Upper lobe of left lung (tissue), 6 donors: ENCODE results near the gene CDYL. TPM values are rescaled to one million over a fixed set of nuclear protein-coding genes. Genes with fewer than 3 reads are reported as not detected.

Experiments
- ATAC-seq, 2 donors: fragments of 200-7000 bp; cut with Tn5 transposase; one replicate each; pipeline ENCODE4 v1.9.1; 2022; ENCODE audit warnings: mild to moderate bottlenecking in 2 of 2, moderate library complexity in 2 of 2; ENCODE audit not compliant: low FRiP score in 2 of 2
- DNase-seq, 2 donors: peaks; one replicate each; pipeline ENCODE4 v3.0.0-alpha.2; 2019 to 2020
- H3K27ac ChIP-seq, 4 donors: fragments of 200-600 bp; sonication (generic); one replicate each; pipeline ENCODE4 v1.5.1; 2016 to 2019
- H3K27me3 ChIP-seq, 4 donors: fragments of 200-600 bp; sonication (generic); one replicate each; pipeline ENCODE4 v1.5.1; 2017 to 2019
- H3K36me3 ChIP-seq, 4 donors: fragments of 200-600 bp; sonication (generic); one replicate each; pipeline ENCODE4 v1.5.1; 2016 to 2019
- H3K4me1 ChIP-seq, 4 donors: fragments of 200-600 bp; sonication (generic); one replicate each; pipeline ENCODE4 v1.5.1; 2018 to 2019
- H3K4me3 ChIP-seq, 4 donors: fragments of 200-600 bp; sonication (generic); one replicate each; pipeline ENCODE4 v1.5.1; 2017 to 2019; ENCODE audit warnings: mild to moderate bottlenecking in 2 of 4, moderate library complexity in 1 of 4
- H3K9me3 ChIP-seq, 4 donors: fragments of 200-600 bp; sonication (generic); one replicate each; pipeline ENCODE4 v1.5.1; 2018 to 2019
- CTCF ChIP-seq, 6 experiments: fragments of 450-650 bp in 4 of 6; fragments of 200-600 bp in 2 of 6; sonication (generic) in 2 of 6; IDR thresholded peaks; one replicate each; pipeline ENCODE4 v1.5.1; 2016 to 2019; ENCODE audit warnings: antibody characterized with exemption in 6 of 6
- EP300 ChIP-seq, 4 donors: sonication (generic); formaldehyde crosslinking; IDR thresholded peaks; one replicate each; pipeline ENCODE4 v1.5.1; 2017; ENCODE audit warnings: antibody characterized with exemption in 4 of 4, control low read depth in 2 of 4
- POLR2A ChIP-seq, 4 donors: fragments of 450-650 bp; IDR thresholded peaks; one replicate each; pipeline ENCODE4 v1.5.1; 2016 to 2017; ENCODE audit warnings: antibody characterized with exemption in 4 of 4, mild to moderate bottlenecking in 2 of 4
- POLR2AphosphoS5 ChIP-seq, 2 donors: sonication (generic); formaldehyde crosslinking; IDR thresholded peaks; one replicate each; pipeline ENCODE4 v1.5.1; 2017; ENCODE audit warnings: antibody characterized with exemption in 2 of 2
- WGBS, 2 donors: methylation state at CpG; one replicate each; pipeline ENCODE4 v1.1.5; 2017 to 2018; 5-methylcytosine and 5-hydroxymethylcytosine counted together
- total RNA-seq, 6 donors: library from RNA; depleted of rRNA in 4 of 6; stranded (reverse); fragments of >200 nt in 4 of 6; gene quantifications; one replicate each; pipeline versions ENCODE4 v1.1.0 to v1.2.1, GENCODE V29; 2016 to 2021
- donor health status: DM: no; HTN: no; CAD: no; lungs with moderate emphysema.
- donor health status: DM: no; HTN: yes; CAD: no; lungs with severe emphysema.

Gene CDYL
- total RNA-seq: 10 to 100 TPM; 17.6 to 48.9 (median 32.9) TPM

DNA sequence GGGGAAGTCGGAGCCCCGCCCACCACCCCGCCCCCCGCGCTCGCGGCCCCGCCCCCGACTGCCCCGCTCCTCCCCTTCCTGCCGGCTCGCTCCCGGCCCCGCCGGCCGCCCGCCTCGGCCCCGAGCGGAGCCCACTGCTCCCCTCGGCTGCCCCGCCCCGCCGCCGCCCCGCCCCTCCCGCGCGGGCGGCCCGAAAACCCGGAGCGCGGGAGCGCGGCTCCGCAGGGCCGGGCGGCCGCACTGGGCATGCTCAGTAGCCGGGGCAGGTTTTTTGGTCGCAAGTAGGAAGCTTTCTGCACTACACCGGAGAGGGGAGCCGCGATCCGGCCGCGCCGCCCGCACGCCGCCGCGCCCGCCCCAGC is at the start of gene CDYL:
Gene CDYL, plus strand, starts transcription at position 274 of the 362 bp plus-strand sequence. CDS start 380 bp downstream, outside the sequence.
- H3K27me3 ChIP-seq: no peaks in the 10 kb centered on the region
- TF ChIP-seq POLR2AphosphoS5 (IDR thresholded peaks at IDR 0.05) (peak in 1 of 2 donors; percentile 28), POLR2A (IDR thresholded peaks at IDR 0.05) (peak in 1 of 4 donors; percentile 51), CTCF (IDR thresholded peaks at IDR 0.05) (no peak), EP300 (IDR thresholded peaks at IDR 0.05) (no peak)
- peak within 1 kb of the TSS; percentile 76 to 91 (median 78) for H3K4me3 ChIP-seq
- H3K4me1 ChIP-seq: peaks cover 4 to 24% (median 11%) of the 10 kb centered on the region in 4 donors
- H3K9me3 ChIP-seq: no peaks in the 10 kb centered on the region
- DNase-seq (peak; percentile 86 to 99), ATAC-seq (peak; percentile 89 to 94)
- H3K36me3 ChIP-seq: no peaks in the 10 kb centered on the region
- H3K27ac ChIP-seq: peak within 1 kb of the TSS; percentile 82 to 93 (median 86)
- no CpG with 5 or more reads among the region's 55 CpGs for WGBS, 2 donors

GRCh38 chr6:4726645-4727044 is 49.6 kb upstream of the CDYL start:
- no peak overlapping the region for H3K4me3 ChIP-seq
- H3K36me3 ChIP-seq: no peaks in the 10 kb centered on the region
- no peak for TF ChIP-seq CTCF (IDR thresholded peaks at IDR 0.05)
- no peak for TF ChIP-seq POLR2AphosphoS5 (IDR thresholded peaks at IDR 0.05)
- TF ChIP-seq POLR2A (IDR thresholded peaks at IDR 0.05): no peak
- TF ChIP-seq EP300 (IDR thresholded peaks at IDR 0.05): no peak
- ATAC-seq (no peak), DNase-seq (no peak)
- H3K27me3 ChIP-seq: no peaks in the 10 kb centered on the region
- H3K4me1 ChIP-seq: no peaks in the 10 kb centered on the region
- no peak overlapping the region for H3K27ac ChIP-seq
- 79 to 88% methylated on average over 1 of the region's 1 CpG for WGBS, 2 donors
- no peaks in the 10 kb centered on the region for H3K9me3 ChIP-seq

- ATAC-seq (no peak), DNase-seq (no peak)
- Histone ChIP-seq H3K27me3 (no peaks in the 10 kb centered on the region), H3K36me3 (no peaks in the 10 kb centered on the region), H3K27ac (no peak overlapping the region), H3K4me1 (no peaks in the 10 kb centered on the region), H3K4me3 (no peak overlapping the region), H3K9me3 (no peaks in the 10 kb centered on the region)
- TF ChIP-seq CTCF (IDR thresholded peaks at IDR 0.05) (no peak), POLR2AphosphoS5 (IDR thresholded peaks at IDR 0.05) (no peak), EP300 (IDR thresholded peaks at IDR 0.05) (no peak), POLR2A (IDR thresholded peaks at IDR 0.05) (no peak)
These were observed 49.0 kb upstream of the CDYL start for GRCh38 chr6:4727217-4727616.

- H3K9me3 ChIP-seq: no peaks in the 10 kb centered on the region
- ATAC-seq: no peak
- no peaks in the 10 kb centered on the region for H3K36me3 ChIP-seq
- TF ChIP-seq POLR2AphosphoS5 (IDR thresholded peaks at IDR 0.05) (no peak), POLR2A (IDR thresholded peaks at IDR 0.05) (no peak), EP300 (IDR thresholded peaks at IDR 0.05) (no peak), CTCF (IDR thresholded peaks at IDR 0.05) (no peak)
- no peaks in the 10 kb centered on the region for H3K27me3 ChIP-seq
- no peak overlapping the region for H3K4me3 ChIP-seq
- peaks cover 0 to 3% (median 1%) of the 10 kb centered on the region in 4 donors for H3K4me1 ChIP-seq
- no peak overlapping the region for H3K27ac ChIP-seq
- WGBS, 2 donors: 46 to 49% methylated on average over 8 of the region's 8 CpGs
- no peak for DNase-seq
These were observed 48.4 kb upstream of the CDYL start for GRCh38 chr6:4727671-4728435.

GRCh38 chr6:4728436-4728769 is 47.8 kb upstream of the CDYL start:
- ATAC-seq (no peak), DNase-seq (no peak)
- no peaks in the 10 kb centered on the region for H3K9me3 ChIP-seq
- H3K36me3 ChIP-seq: no peaks in the 10 kb centered on the region
- H3K4me3 ChIP-seq: no peak overlapping the region
- WGBS, 2 donors: 88% methylated on average over 4 of the region's 4 CpGs
- no peaks in the 10 kb centered on the region for H3K27me3 ChIP-seq
- no peak for TF ChIP-seq CTCF (IDR thresholded peaks at IDR 0.05)
- no peak for TF ChIP-seq POLR2A (IDR thresholded peaks at IDR 0.05)
- TF ChIP-seq EP300 (IDR thresholded peaks at IDR 0.05): no peak
- TF ChIP-seq POLR2AphosphoS5 (IDR thresholded peaks at IDR 0.05): no peak
- no peak overlapping the region for H3K27ac ChIP-seq
- peaks cover 0 to 6% (median 2%) of the 10 kb centered on the region in 4 donors for H3K4me1 ChIP-seq
